ENCODE measurements around the gene ATAD3A.
"Not testable (repeated sequence)": the region's sequence is repeated elsewhere in the genome, so short reads cannot be mapped to it uniquely, and the experiment has no call there.

The ATAD3A gene

DNA sequence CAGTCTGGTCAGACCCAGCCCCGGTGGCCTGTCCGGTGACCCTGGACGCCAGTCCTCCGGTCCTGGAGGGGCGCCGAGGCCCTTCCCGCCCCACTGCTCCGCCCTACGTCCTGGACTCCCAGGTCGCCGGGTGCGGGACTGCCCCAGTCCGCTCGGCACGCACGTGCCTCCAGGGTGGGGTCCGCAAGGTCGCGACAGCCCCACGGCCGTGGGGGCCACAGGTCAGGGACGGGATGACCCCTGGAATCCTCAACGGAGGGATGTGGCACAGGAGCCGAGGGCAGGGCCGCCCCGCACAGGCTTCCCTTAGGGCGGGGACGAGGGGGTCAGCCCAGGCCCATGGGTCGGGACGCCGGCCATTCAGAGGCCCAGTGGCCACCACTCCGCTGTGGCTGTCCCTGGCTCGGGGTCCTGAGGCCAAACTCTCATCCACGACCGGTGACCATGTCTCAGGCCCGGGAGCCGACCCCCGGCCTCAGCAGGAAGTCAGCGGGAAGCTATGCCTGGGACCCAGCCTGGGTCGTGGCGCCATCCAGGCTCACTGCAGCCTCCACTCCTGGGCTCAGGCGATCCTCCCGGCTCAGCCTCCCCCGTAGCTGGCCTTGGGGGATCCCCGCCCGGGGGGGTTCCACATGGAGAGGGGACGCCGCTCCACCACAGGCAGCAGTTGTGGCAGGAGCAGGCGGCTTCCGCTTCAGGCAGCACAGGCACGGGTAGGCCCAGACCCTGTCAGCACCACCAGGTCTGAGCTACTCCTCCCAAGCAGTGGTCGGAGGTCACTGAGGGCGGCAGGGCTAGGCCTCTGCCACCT lies 29.1 kb downstream of the ATAD3A start:
- DNase-seq = no peak

DNA sequence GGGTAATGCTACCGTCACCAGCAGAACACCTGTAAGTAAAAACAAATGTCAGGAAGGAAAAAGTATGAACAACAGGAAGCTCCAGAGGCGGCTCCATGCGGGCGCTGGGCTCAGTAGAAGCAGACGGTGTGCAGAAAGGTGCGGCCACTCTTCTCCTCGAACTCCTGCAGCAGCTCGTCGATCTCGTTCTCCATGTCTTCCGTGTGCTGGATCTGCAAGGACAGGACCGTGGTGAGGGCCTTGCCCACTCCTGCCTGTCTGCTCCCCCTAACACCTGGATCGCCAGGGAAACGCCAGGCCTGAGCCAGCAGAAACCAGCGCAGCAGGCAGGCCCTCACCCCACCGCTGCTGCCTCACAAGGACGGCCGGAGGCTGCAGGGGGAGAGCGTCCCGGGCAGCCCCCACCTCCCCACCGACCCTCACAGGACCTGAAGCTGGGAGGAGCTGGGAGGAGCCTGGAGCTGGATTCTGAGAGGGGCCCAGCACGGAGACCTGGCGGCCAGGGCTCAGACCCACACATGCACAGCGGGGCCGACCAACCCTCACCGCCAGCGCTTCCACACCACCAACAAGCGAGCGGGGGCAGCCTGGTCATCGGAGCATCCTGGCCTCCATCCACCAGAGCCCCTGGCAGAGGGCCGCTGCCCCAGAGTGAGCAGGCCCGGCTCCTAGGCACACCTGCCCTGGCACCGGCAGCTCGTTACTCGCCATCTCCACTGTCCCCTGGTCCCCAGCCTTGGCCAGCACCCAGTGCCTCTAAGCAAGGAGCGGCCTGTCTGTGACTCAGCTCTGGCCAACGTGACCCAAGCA lies 30.2 kb downstream of the ATAD3A start:
- DNase-seq = no peak

DNA sequence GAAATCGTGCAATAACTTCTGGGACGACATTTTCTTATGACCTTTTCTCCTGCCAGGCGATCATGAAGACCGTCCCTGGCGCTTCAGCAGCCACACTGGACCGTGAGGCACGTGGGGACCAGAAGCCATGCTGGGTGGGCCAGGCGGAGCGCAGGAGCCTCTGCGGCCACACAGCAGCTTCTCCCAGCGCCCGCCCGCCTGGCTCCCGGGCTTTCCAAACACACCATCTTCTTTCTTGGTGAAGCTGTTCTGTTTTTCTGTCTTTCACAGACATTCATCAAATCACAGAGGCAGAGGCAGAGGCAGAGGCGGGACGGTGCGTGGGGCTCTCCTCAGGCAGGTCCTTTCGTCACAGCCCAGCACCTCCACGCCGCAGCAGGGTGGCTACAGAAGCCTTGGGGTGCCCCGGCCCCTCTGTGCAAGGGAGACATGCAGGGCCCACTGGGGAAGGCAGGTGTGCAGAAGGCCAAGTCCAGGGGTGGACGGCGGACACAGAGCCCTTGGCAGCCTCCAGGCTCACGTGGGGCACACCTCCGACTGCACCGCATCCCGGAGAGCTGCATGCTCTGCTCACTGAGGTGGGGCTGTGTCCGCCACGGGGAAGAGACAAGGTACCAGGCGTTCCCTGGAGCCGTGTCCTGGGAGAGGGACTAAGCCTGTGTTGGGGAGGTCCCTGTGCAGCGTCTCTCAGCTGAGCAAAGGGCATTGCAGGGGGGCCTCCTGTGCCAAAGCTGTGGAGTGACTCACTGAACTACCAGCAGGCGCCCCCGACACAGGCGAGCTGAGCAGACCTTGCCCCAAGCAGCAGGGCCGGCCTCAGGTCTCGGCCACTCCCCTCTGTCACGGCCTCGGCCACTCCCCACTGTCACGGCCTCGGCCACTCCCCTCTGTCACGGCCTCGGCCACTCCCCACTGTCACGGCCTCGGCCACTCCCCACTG lies 31.1 kb downstream of the ATAD3A start:
- no peak for DNase-seq

DNA sequence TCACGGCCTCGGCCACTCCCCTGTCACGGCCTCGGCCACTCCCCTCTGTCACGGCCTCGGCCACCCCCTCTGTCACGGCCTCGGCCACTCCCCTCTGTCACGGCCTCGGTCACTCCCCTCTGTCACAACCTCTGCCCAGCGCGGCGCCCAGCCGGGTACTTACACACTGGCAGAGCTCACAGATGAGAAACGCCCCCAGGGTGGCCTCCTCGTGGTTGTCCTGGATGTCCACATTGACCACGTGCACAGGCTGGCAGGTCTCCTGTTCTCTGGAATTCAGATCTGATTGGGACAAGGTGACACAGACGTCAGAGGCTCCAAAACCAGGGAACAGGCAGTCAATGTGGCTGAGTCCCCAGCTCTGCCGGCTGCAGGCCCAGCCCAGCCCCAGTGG lies 31.7 kb downstream of the ATAD3A start:
- DNase-seq = no peak

DNA sequence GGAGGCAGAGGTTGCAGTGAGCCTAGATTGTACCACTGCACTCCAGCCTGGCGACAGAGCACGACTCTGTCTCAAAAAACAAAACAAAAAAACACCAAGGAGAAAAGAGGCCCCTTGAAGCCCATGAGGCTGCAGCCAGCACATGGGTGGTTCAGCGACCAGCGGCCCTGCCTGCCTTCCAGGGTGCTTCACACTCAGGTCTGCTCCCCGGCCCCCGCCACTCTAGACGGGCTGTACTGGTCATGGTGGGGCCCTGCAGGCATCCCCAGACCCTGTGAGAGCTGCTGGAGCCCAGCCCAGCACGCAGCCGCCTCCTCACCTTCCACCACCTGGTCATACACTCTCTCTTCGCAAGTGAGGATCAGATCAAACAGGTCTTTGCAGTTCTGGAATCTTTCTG lies 32.6 kb downstream of the ATAD3A start:
- DNase-seq = no peak

DNA sequence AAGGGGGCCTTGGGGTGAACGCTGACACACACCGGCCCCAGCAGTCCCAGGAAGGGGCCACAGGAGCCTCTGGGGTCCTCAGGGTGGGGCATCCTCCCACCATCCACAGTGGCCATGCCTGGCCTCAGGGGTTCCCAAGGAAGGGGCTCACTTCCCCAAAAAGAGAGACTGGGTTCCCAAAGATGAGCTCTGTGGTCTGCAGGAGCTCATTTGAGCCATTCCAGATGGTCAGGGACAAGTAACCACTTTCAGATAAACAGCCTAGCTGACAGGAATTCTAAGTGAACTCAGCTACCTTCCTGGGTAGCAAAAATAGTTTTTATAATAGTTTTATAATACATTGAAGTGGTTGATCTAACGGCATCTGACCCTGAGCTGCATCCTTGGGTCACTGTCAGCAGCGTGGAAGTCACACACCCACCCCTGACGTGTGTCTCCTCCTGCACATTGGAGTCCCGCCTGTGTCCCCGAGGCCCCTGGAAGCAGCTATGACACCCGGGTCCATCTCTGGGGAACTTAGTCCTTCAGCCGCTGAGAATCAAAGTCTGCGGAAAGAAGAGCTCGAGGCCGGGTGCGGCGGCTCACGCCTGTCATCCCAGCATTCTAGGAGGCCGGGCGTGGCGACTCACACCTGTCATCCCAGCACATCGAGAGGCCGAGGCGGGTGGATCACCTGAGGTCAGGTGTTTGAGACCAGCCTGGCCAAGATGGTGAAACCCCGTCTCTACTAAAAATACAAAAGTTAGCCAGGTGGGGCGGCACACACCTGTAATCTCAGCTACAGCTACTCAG lies 34.2 kb downstream of the ATAD3A start:
- DNase-seq = no peak

DNA sequence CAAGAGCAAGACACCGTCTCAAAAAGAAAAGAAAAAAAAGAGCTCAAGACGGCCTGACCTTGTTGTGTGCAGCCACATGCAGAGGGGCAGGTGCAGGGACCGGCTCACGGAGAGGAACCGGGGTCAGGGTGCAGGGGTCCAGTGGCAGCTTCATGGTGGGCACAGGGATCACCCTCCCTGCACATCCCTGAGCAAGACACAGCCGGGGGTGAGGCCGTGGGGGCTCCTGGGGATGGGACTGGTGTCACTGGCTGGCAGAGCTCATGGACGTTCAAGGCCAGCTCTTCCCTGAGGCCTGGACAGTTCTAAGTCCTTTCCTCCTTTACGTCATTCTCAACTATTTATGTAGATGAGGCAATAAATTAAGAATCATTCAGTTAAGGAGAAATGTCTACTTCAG lies 35.0 kb downstream of the ATAD3A start:
- no peak for DNase-seq

DNA sequence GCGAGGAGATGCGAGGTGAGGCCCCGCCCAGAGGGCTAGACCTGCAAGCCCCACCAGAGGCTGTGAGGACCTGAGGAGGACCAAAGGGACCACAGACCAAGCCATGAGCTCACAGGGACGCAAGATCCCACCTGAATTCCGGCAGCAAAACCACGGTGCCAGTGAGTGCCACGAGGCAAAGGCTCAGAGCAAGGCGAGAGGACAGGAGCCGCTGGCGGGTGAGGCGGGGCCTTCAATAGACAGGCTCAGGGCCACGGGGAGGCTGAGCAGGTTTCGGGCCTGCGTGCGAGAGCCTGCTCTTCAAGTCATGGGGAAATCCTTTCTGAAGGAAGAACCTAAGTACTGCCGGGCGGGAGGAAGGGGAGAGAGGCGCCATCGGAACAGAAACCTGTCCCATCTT lies 35.5 kb downstream of the ATAD3A start:
- DNase-seq = no peak

DNA sequence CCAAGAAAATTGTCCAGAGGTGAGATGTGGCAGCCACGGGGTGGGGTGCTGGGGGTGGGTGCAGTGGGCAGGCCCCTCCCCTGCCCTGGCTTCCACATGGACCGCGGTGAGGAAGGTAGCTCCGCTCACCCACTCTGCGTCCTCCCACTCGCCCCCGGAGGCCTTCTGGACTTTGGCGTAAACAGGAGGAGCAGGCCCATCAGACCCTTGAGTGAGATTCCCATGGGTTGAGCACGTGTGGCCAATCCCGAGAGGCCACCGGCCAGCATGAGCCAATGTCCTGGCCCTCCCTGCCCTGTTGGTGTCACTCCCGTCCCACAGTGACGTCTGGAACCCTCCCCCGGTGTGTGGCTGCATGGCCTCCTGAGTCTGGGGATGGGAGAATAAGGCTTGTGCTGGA lies 36.6 kb downstream of the ATAD3A start:
- no peak for DNase-seq

DNA sequence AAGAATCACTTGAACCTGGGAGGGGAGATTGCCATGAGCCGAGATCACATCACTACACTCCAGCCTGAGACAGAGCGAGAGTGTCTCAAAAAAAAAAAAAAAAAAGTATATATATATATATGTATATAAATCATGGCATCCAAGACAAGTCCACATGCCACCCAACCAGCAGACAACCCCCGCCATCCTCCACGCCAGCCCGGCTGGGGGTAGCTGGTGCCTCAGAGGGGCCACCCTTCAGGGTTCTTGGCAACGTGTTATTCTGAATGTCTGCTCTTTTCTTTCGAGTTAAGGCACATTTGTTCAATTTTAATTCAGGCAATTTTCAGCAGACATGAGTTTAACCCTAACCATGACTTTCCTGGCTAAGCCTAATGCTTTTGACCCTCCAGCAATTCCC lies 38.1 kb downstream of the ATAD3A start:
- no peak for DNase-seq

DNA sequence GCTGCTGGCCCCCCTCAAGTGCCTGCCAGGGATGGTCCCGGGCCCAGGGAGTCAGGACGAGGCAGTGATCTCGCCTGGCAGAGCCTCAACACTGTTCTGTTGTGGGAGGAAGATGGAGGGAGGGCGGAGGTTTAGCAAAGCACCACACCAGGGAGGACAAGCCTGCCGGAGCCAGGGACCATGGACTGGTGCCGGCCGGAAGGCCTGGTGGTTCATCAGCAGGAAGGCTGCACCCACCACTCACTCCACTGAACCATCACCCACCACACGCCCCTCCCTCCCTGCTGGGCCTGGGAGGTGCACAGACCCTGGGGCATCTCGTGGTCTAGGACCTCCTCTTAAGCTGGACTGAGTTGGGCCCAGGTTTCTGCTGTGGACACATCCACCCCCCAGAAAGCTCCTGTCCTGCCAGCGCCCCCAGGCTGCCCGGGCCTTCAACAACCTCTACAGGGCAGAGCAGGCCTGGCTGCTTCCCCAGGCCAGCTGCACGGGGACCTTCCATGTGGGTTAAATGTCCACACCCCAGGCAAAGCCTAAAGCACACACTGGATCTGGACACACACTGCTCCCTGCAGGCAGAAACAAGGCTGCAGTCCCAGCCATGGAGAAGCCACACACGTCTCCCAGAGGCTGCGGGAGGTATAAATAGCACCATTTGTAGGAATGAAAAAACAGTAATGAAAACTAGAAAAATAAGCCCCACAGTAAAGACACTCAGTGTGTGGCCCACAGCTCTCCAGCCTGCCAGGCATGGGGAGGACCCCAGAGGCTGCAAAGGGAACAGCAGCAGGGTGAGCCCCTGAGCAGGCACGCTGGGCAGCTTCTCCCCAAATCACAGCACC lies 38.9 kb downstream of the ATAD3A start:
- no peak for DNase-seq

DNA sequence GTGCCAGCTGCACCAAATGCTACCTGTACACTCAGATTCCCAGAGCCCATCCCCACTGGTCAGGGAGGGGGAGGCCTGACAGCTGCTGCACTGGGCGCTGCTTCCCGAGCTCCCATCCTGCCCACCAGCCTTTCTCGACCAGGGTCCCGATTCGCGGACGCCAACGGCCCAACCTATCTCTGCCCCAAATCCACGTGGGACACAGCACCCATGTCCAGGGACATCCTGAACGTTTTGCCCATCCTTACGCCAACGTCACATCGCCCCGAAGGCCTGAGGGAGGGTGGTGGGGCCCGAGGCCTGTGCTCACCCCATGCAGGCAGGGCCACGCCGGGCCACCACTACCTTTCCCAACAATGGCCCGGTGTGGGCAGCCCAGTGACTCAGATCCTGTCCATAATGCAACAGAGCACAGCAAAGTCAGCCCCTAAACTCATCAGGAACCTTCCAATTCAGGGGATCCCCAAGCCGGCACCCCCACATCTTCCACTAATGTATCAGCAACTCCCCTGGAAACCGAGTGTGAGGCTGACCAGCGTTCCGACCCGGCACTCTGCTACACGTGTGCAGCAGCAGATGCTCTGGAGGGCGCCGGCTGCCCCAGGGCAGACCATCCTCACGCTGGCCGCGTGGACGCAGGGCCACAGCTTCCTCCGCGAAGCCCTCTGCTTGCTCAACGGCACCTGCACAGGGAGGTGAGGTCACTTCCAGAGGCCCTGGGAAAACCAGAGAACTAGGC lies 39.7 kb downstream of the ATAD3A start:
- DNase-seq = no peak

DNA sequence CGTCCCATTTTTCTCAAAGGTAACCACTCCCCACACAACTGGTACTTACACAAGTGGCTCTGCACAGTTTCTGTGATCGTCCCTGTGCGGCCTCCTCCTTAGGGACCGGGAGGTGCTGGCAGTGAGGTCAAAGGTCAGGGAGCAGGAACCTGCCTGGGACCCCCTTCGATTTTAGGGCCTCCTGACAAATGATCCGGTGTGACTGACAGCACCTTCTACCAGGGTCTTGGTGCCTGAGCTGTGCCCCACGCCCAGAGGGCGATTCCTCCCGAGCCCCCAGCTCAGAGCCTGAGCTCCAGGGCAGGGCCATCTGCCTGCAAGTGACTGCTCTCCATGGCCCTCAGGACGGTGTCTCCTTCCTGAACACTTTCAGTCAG lies 40.3 kb downstream of the ATAD3A start:
- no peak for DNase-seq

DNA sequence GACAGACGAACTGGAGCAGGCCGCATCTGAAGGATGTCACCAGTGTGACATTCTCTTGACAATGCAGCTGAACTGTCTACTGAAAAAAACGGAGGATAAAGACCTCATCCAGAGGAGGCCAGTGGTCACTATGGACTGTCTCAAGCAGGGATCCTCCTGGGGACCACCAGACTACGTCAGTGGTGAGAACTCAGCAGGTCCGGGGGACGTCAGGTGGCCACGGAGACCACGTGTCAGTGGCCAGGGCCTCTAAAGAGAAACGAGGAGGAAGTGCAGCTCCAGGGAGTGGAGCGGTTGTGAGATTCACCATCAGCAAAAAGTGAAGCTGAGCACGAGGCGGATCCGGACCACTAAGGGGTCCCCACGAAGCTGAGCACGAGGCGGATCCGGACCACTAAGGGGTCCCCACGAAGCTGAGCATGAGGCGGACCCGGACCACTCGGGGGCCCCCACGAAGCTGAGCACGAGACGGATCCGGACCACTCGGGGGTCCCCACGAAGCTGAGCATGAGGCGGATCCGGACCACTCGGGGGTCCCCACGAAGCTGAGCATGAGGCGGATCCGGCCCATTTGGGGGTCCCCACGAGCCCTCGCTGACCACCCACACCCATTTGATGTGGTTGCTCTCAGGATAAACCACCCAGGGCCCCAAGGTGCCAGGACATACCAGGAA lies 42.0 kb downstream of the ATAD3A start:
- no peak for DNase-seq

DNA sequence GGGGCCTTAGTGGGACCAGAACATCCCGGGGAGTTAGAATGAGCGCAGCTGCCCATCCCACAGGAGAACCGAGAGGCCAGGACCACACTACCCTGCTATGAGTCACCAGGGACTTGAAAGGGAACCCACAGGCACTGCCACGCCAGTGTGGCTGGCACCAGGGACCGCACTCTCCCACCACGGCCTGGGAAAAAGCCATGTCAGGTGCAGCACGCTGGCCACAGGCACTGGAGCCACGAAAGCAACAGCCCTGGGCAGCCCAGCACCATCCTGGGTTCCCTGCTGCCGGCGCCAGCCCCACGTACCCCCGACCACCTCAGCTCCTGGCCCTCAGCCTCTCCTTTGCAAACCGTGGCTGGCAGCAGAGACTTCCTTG lies 42.6 kb downstream of the ATAD3A start:
- no peak for DNase-seq

DNA sequence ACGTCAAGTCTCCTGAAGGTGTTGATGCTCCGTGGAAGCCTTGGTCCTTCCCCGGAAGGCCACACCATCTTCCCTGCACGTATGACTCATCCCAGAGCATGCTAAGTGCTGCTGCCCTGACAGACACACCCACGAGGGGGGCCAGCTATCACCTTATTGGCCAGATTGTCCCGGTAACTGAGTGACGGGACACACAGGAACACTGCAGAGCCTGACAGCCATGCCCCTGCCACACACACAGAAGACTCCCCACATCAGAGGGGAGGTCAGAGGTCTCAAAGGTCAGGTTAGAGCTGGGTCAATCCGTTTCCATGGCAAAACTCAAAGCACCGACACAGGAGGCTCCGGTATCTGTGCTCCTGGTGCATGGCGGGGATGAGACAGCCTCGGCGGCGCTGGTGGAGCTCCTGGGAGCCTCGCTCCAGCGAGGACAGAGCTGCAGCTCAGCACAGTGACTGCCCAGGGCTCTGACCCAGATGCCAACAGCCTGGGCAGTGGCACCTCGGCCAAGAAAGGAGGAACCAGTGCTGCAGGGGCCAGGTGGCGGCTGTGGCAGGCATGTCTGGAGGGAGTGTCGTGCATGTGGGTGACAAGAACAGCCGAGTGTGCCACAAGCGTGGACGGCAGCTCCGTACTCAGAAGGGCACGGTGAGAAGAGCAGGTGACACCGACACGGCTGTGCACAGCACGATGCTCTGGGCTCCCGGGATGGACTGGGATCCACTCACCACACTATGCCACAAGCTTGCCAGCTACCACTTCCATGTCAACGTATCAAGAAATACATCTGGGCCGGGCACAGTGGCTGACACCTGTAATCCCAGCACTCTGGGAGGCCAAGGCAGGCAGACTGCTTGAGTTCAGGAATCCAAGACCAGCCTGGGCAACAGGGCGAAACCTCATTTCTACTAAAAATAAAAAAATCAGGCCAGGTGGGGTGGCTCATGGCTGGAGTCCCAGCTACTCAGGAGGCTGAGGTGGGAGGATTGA lies 43.3 kb downstream of the ATAD3A start:
- no peak for DNase-seq

DNA sequence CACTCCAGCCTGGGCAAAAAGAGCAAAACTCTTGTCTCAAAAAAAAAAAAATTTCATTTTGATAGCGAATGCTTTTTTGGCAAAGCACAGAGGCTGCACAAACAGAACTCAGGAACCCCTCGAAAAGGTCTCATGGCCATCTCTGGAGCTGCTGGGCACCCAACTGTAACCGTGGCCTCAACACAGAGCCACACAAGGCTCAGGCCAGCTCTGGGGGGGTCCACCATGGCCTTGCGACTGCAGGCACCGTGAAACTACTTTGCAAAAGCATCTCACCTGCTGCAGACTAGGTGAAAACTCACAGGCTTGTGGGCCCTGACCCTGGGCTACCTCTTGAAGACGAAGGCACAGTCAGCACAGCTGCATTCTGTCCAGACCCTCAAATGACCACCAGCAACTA lies 44.5 kb downstream of the ATAD3A start:
- no peak for DNase-seq

DNA sequence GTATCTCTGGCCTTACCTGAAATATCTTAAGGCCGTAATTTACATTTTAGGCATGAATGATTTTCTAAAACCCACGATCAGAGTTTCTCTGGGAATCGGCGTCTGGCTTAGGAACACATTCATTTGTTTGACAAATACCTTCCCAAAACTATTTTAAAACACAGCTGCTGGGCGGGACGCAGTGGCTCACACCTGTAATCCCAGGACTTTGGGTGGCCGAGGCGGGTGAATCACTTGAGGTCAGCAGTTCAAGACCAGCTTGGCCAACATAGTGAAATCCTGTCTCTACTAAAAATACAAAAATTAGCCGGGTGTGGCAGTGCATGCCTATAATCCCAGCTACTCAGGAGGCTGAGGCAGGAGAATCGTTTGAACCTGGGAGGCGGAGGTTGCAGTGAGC lies 45.0 kb downstream of the ATAD3A start:
- not testable (repeated sequence) for DNase-seq

DNA sequence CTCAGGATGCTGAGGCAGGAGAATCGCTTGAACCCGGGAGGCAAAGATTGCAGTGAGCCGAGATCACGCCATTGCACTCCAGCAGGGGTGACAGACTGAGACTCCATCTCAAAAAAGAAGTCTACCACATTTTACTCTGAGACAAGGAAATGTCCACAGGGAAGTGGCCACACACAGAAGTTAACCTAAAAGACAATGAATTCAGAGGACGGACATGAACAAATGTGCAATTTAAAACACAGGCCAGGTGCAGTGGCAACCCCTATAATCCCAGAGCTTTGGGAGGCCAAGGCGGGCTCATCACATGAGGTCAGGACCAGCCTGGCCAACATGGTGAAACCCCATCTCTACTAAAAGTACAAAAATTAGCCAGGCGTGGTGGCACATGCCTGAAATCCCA lies 45.7 kb downstream of the ATAD3A start:
- DNase-seq = not testable (repeated sequence)

All from inflammatory macrophage treated with lipopolysaccharide for 4 hours (primary cell).